SK-N-SH (cell line): ENCODE measurements around the gene CHID1. TPM values are rescaled to one million over a fixed set of nuclear protein-coding genes. Genes with fewer than 3 reads are reported as not detected.

Source experiments
- CTCF ChIA-PET: fragments of 300-600, 350-600 bp; formaldehyde crosslinking; extraction: SDS; loops from one replicate; lab custom pipeline; 2021; lab: Yijun Ruan, JAX
- POLR2A ChIA-PET: fragments of 350-600 bp; sonication (Branson Sonifier 250); formaldehyde crosslinking; extraction: SDS; loops from one replicate; lab custom pipeline; 2020; ENCODE audit warnings: antibody characterized with exemption, inconsistent platforms; lab: Yijun Ruan, JAX
- DNase-seq: peaks from one replicate; pipeline ENCODE4 v3.0.0; 2012
- H2AFZ ChIP-seq: fragments of 200-600 bp; sonication (generic); 2 replicates; pipeline ENCODE4 v1.8.1; 2016; ENCODE audit warnings: antibody characterized with exemption, mild to moderate bottlenecking, low read depth
- H3F3A ChIP-seq: fragments of 200-600 bp; sonication (generic); replicated peaks from 2 replicates; pipeline ENCODE3; 2016; ENCODE audit warnings: antibody characterized with exemption, mild to moderate bottlenecking; ENCODE audit not compliant: insufficient read depth
- H3K27ac ChIP-seq, 2 experiments: fragments of 200-500 bp in 1 of 2; fragments of 200-600 bp in 1 of 2; sonication (Bioruptor generic) in 1 of 2; sonication (generic), shearing (Covaris generic) in 1 of 2; 2 replicates each; pipeline versions ENCODE4 v1.5.1 to v1.6.1; 2014 to 2016; ENCODE audit warnings: low read depth in 2 of 2, inconsistent platforms in 1 of 2, low read length in 1 of 2, mild to moderate bottlenecking in 1 of 2, mixed read lengths in 1 of 2
- H3K27me3 ChIP-seq: fragments of 200-600 bp; sonication (generic), shearing (Covaris generic); 2 replicates; pipeline ENCODE4 v1.6.1; 2016; ENCODE audit warnings: mixed run types; ENCODE audit not compliant: insufficient read depth
- H3K36me3 ChIP-seq, 2 experiments: fragments of 200-500 bp in 1 of 2; fragments of 200-600 bp in 1 of 2; sonication (Bioruptor generic) in 1 of 2; sonication (generic) in 1 of 2; replicated peaks in 1 of 2; 2 replicates each; pipeline versions ENCODE3 to v1.5.1; 2014 to 2016; ENCODE audit warnings: low read length in 1 of 2, mild to moderate bottlenecking in 1 of 2; ENCODE audit not compliant: insufficient read depth in 2 of 2, control insufficient read depth in 1 of 2
- H3K4me1 ChIP-seq, 2 experiments: fragments of 200-500 bp in 1 of 2; fragments of 200-600 bp in 1 of 2; sonication (Bioruptor generic) in 1 of 2; sonication (generic), shearing (Covaris generic) in 1 of 2; 2 replicates each; pipeline versions ENCODE4 v1.5.1 to v1.6.1; 2014 to 2016; ENCODE audit warnings: low read depth in 1 of 2, low read length in 1 of 2, mixed run types in 1 of 2; ENCODE audit not compliant: insufficient read depth in 2 of 2, control insufficient read depth in 1 of 2
- H3K4me2 ChIP-seq: fragments of 200-600 bp; sonication (generic), shearing (Covaris generic); 2 replicates; pipeline ENCODE4 v1.6.1; 2017; ENCODE audit warnings: mixed run types
- H3K4me3 ChIP-seq, 2 experiments: fragments of 200-500 bp in 1 of 2; fragments of 200-600 bp in 1 of 2; sonication (Bioruptor generic) in 1 of 2; sonication (generic), shearing (Covaris generic) in 1 of 2; 2 replicates each; pipeline versions ENCODE4 v1.5.1 to v1.8.1; 2014 to 2016; ENCODE audit warnings: low read depth in 2 of 2, inconsistent platforms in 1 of 2, low read length in 1 of 2, mild to moderate bottlenecking in 1 of 2, mixed read lengths in 1 of 2, moderate library complexity in 1 of 2
- H3K79me2 ChIP-seq: fragments of 200-600 bp; sonication (generic); 2 replicates; pipeline ENCODE4 v1.8.1; 2017; ENCODE audit warnings: mild to moderate bottlenecking; ENCODE audit not compliant: insufficient read depth
- H3K9ac ChIP-seq: fragments of 200-600 bp; sonication (generic); 2 replicates; pipeline ENCODE4 v1.6.1; 2017; ENCODE audit warnings: mixed run types
- H3K9me2 ChIP-seq: fragments of 200-600 bp; sonication (generic); 2 replicates; pipeline ENCODE4 v1.6.1; 2017; ENCODE audit warnings: mixed run types
- H3K9me3 ChIP-seq: fragments of 200-600 bp; sonication (generic); 2 replicates; pipeline ENCODE4 v1.6.1; 2017; ENCODE audit warnings: mixed run types, mild to moderate bottlenecking, moderate library complexity
- H4K20me1 ChIP-seq: fragments of 200-600 bp; sonication (generic); 2 replicates; pipeline ENCODE4 v1.6.1; 2017; ENCODE audit warnings: mild to moderate bottlenecking, mixed run types; ENCODE audit not compliant: insufficient read depth
- EP300 ChIP-seq, 2 experiments: IDR thresholded peaks; 2 replicates each; pipeline versions ENCODE4 v1.4.0 to v1.6.1; 2012; ENCODE audit warnings: borderline replicate concordance in 1 of 2, low read depth in 1 of 2, low read length in 1 of 2
- EZH2phosphoT487 ChIP-seq: fragments of 200-600 bp; sonication (generic); IDR thresholded peaks from 2 replicates; pipeline ENCODE4 v1.6.1; 2017; ENCODE audit warnings: low read depth, mixed run types, mild to moderate bottlenecking, antibody characterized with exemption, moderate library complexity, borderline replicate concordance
- FOXM1 ChIP-seq: IDR thresholded peaks from 2 replicates; pipeline ENCODE4 v1.4.0; 2012; ENCODE audit warnings: low read depth, mild to moderate bottlenecking
- GABPA ChIP-seq: IDR thresholded peaks from 2 replicates; pipeline ENCODE4 v1.4.0; 2012; ENCODE audit warnings: low read depth, mild to moderate bottlenecking
- GATA2 ChIP-seq: sonication (generic); formaldehyde crosslinking; IDR thresholded peaks from 2 replicates; pipeline ENCODE4 v1.5.0; 2020; ENCODE audit warnings: mild to moderate bottlenecking, missing genetic modification reagents
- MEF2A ChIP-seq: IDR thresholded peaks from 2 replicates; pipeline ENCODE4 v1.4.0; 2012; ENCODE audit warnings: low read depth, borderline replicate concordance
- RAD21 ChIP-seq: IDR thresholded peaks from 2 replicates; pipeline ENCODE4 v1.6.1; 2012; ENCODE audit warnings: mild to moderate bottlenecking, low read length
- RFX5 ChIP-seq: IDR thresholded peaks from 2 replicates; pipeline ENCODE4 v1.6.1; 2012; ENCODE audit warnings: mild to moderate bottlenecking, improper control_type of control experiment, low read length
- RXRA ChIP-seq: IDR thresholded peaks from 2 replicates; pipeline ENCODE4 v1.4.0; 2012; ENCODE audit warnings: low read depth, mild to moderate bottlenecking, borderline replicate concordance
- SMC3 ChIP-seq: IDR thresholded peaks from 2 replicates; pipeline ENCODE4 v1.6.1; 2012; ENCODE audit warnings: low read depth, low read length, improper control_type of control experiment
- TAF1 ChIP-seq: IDR thresholded peaks from 2 replicates; pipeline ENCODE4 v1.6.1; 2012; ENCODE audit warnings: low read depth, mild to moderate bottlenecking, low read length, moderate library complexity, borderline replicate concordance
- TCF12 ChIP-seq: IDR thresholded peaks from 2 replicates; pipeline ENCODE4 v1.4.0; 2012
- TEAD4 ChIP-seq: IDR thresholded peaks from 2 replicates; pipeline ENCODE4 v1.4.0; 2012; ENCODE audit warnings: mild to moderate bottlenecking, borderline replicate concordance; ENCODE audit not compliant: insufficient read depth
- WGBS: methylation state at CpG from one replicate; pipeline ENCODE4 v1.1.6; 2017; ENCODE audit warnings: low lambda C conversion rate; 5-methylcytosine and 5-hydroxymethylcytosine counted together
- polyA plus RNA-seq, 3 experiments: library from polyadenylated mRNA; depleted of rRNA; stranded (reverse); fragments of >200 nt; gene quantifications; 2 replicates each; pipeline ENCODE4 v1.2.3, GENCODE V29; 2012
- TF ChIP-seq, protein P1 (sequence below): fragments of 200-600 bp; sonication (generic); IDR thresholded peaks from 2 replicates; pipeline ENCODE4 v1.6.1; 2017; ENCODE audit warnings: antibody characterized with exemption, mild to moderate bottlenecking, moderate library complexity

CHID1 gene
- polyA plus RNA-seq, 1 of the 3 experiments (the other 2 are of a cell fraction): 231 TPM

- POLR2A ChIA-PET: no interaction called here
- H3K4me3 ChIP-seq: peak overlapping the region; percentile 43 to 51
- no peak overlapping the region; a peak in 1 of 4 replicates for H3K27ac ChIP-seq
- no peaks in the 10 kb centered on the region for H3K36me3 ChIP-seq
- H3K79me2 ChIP-seq: peaks cover 59% of the 10 kb centered on the region
- peaks cover 20% of the 10 kb centered on the region for H3F3A ChIP-seq
- H3K9ac ChIP-seq: no peak overlapping the region
- no peak overlapping the region for H2AFZ ChIP-seq
- CTCF ChIA-PET: interaction anchor here (0.7 to 7.5 kb wide), 22 partner anchors 8 to 241 kb away, joined by 3 to 70 read pairs (median 8); no protein-coding TSS in a partner anchor
- H3K4me2 ChIP-seq: peak overlapping the region; percentile 86
- no peak for TF ChIP-seq EP300 (IDR thresholded peaks at IDR 0.05; ENCODE audit: borderline replicate concordance in 1 of 2, low read depth in 1 of 2, low read length in 1 of 2)
- H4K20me1 ChIP-seq: peaks cover 54% of the 10 kb centered on the region
- H3K4me1 ChIP-seq: peaks cover 32 to 41% of the 10 kb centered on the region in 2 experiments; a peak in 3 of 4 replicates
- no peaks in the 10 kb centered on the region for H3K27me3 ChIP-seq
- no peaks in the 10 kb centered on the region for H3K9me2 ChIP-seq
- peak; percentile 98 for DNase-seq
- WGBS: 34% methylated on average over 15 of the region's 71 CpGs
- H3K9me3 ChIP-seq: no peaks in the 10 kb centered on the region
Measured at GRCh38 chr11:849104-849824, 61.3 kb downstream of the CHID1 start.

- peak overlapping the region in 1 of 2 experiments; percentile 26; a peak in 1 of 4 replicates for H3K4me3 ChIP-seq
- H2AFZ ChIP-seq: no peak overlapping the region
- no peak overlapping the region for H3K9ac ChIP-seq
- TF ChIP-seq, protein P1, sequence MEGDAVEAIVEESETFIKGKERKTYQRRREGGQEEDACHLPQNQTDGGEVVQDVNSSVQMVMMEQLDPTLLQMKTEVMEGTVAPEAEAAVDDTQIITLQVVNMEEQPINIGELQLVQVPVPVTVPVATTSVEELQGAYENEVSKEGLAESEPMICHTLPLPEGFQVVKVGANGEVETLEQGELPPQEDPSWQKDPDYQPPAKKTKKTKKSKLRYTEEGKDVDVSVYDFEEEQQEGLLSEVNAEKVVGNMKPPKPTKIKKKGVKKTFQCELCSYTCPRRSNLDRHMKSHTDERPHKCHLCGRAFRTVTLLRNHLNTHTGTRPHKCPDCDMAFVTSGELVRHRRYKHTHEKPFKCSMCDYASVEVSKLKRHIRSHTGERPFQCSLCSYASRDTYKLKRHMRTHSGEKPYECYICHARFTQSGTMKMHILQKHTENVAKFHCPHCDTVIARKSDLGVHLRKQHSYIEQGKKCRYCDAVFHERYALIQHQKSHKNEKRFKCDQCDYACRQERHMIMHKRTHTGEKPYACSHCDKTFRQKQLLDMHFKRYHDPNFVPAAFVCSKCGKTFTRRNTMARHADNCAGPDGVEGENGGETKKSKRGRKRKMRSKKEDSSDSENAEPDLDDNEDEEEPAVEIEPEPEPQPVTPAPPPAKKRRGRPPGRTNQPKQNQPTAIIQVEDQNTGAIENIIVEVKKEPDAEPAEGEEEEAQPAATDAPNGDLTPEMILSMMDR: peak; percentile 73
- TF ChIP-seq EZH2phosphoT487 (no peak), RXRA (no peak), RFX5 (no peak), SMC3 (peak; percentile 60), GABPA (no peak), MEF2A (no peak), TCF12 (no peak), GATA2 (CRISPR knock-in tag) (no peak), TAF1 (no peak), FOXM1 (no peak), RAD21 (peak; percentile 79), TEAD4 (no peak)
- TF ChIP-seq, all 33 proteins: peak for 3
- peak; percentile 89 for DNase-seq
- CTCF ChIA-PET: interaction anchor here (0.7 to 7.5 kb wide), 29 partner anchors 9 to 242 kb away, joined by 3 to 70 read pairs (median 5); partner anchors contain the start of gene MUC6
- Histone ChIP-seq H3K27me3 (no peaks in the 10 kb centered on the region), H3K9me2 (no peaks in the 10 kb centered on the region), H4K20me1 (peaks cover 47% of the 10 kb centered on the region), H3K4me1 (peaks cover 32 to 41% of the 10 kb centered on the region in 2 experiments; a peak in 3 of 4 replicates), H3K36me3 (no peaks in the 10 kb centered on the region), H3K79me2 (peaks cover 59% of the 10 kb centered on the region), H3K4me2 (peak overlapping the region; percentile 86), H3K9me3 (no peaks in the 10 kb centered on the region), H3F3A (peaks cover 20% of the 10 kb centered on the region), H3K27ac (no peak overlapping the region)
- POLR2A ChIA-PET: interaction anchor here (1.5 kb wide), 1 partner anchor 203 kb away, joined by 3 read pairs; no protein-coding TSS in a partner anchor
- WGBS: 35% methylated on average over 13 of the region's 14 CpGs
Measured at GRCh38 chr11:848380-848931, 62.2 kb downstream of the CHID1 start.
